Measurements from ENCODE around the gene WHAMM.

The WHAMM gene

GRCh38 chr15:82809308-82810060 lies at the start of gene WHAMM (continued):
- TF ChIP-seq ZSCAN30 (tag by site-specific recombination; IDR thresholded peaks at IDR 0.05) (peak; percentile 85), ZBTB8A (tag by site-specific recombination; IDR thresholded peaks at IDR 0.05) (peak; percentile 83), ZNF2 (tag by site-specific recombination; IDR thresholded peaks at IDR 0.05) (peak; percentile 72), ZNF792 (tag by site-specific recombination; IDR thresholded peaks at IDR 0.05) (no peak), ZNF423 (tag by site-specific recombination; IDR thresholded peaks at IDR 0.05) (no peak)

- no peak for TF ChIP-seq ZNF398 (tag by site-specific recombination; IDR thresholded peaks at IDR 0.05)
- peak; percentile 37; the same call in 1 of the 2 replicates for TF ChIP-seq ZBTB17 (tag by site-specific recombination; IDR thresholded peaks at IDR 0.05)
- Histone ChIP-seq H3K9me3 (ENCODE audit: control insufficient read depth, insufficient read depth, low read depth, low read length) (no peaks in the 10 kb centered on the region), H3K27ac (ENCODE audit: extremely low read depth, low read depth, low read length) (no peak overlapping the region), H3K36me3 (ENCODE audit: control insufficient read depth in 2 of 2, insufficient read depth in 1 of 2, low read length in 2 of 2) (peaks cover 4 to 41% of the 10 kb centered on the region in 2 experiments; a peak in 2 of 3 replicates), H3K4me3 (ENCODE audit: low read depth, low read length) (no peak overlapping the region), H3K4me1 (ENCODE audit: control insufficient read depth, insufficient read depth, low read length) (no peaks in the 10 kb centered on the region)
- POLR2A ChIA-PET, result interaction anchor here (0.8 kb wide), 1 partner anchor 13 kb away, joined by 3 read pairs; no protein-coding TSS in a partner anchor
- CTCF ChIA-PET, result interaction anchor here (1.0 kb wide), 1 partner anchor 13 kb away, joined by 4 read pairs; no protein-coding TSS in a partner anchor
Measured at GRCh38 chr15:82763361-82764116, 45.9 kb upstream of the WHAMM start.

DNA sequence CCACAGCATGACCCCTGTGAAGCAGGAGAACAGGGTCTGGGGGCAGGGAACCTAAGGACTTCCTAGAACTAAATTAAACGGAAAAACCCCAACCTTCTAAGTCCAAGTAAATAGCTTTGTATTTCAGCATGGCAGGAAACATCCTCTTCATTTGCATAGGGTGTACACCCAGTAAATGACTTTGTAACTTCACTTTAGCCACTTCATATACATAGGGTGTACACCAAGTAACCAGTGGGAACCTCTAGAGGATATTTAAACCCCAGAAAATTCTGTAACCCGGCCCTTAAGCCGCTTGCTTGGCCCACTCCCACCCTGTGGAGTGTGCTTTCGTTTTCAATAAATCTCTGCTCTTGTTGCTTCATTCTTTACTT lies 45.3 kb upstream of the WHAMM start:
- TF ChIP-seq ZBTB48 (tag by site-specific recombination; IDR thresholded peaks at IDR 0.05), result no peak
- no peak for TF ChIP-seq SCRT2 (tag by site-specific recombination; IDR thresholded peaks at IDR 0.05)
- TF ChIP-seq, protein P1, sequence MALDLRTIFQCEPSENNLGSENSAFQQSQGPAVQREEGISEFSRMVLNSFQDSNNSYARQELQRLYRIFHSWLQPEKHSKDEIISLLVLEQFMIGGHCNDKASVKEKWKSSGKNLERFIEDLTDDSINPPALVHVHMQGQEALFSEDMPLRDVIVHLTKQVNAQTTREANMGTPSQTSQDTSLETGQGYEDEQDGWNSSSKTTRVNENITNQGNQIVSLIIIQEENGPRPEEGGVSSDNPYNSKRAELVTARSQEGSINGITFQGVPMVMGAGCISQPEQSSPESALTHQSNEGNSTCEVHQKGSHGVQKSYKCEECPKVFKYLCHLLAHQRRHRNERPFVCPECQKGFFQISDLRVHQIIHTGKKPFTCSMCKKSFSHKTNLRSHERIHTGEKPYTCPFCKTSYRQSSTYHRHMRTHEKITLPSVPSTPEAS (tag by site-specific recombination; IDR thresholded peaks at IDR 0.05), result no peak
- no peak for TF ChIP-seq ZNF660 (tag by site-specific recombination; IDR thresholded peaks at IDR 0.05)
- peaks cover 4 to 36% of the 10 kb centered on the region in 2 experiments; a peak in 2 of 3 replicates for H3K36me3 ChIP-seq (ENCODE audit: control insufficient read depth in 2 of 2, insufficient read depth in 1 of 2, low read length in 2 of 2)
- no peaks in the 10 kb centered on the region for H3K4me1 ChIP-seq (ENCODE audit: control insufficient read depth, insufficient read depth, low read length)
- no peaks in the 10 kb centered on the region for H3K9me3 ChIP-seq (ENCODE audit: control insufficient read depth, insufficient read depth, low read depth, low read length)
- no peak overlapping the region for H3K27ac ChIP-seq (ENCODE audit: extremely low read depth, low read depth, low read length)
- H3K4me3 ChIP-seq (ENCODE audit: low read depth, low read length), result no peak overlapping the region
- ChIA-PET POLR2A (no interaction called here), CTCF (interaction anchor here (1.0 kb wide), 1 partner anchor 13 kb away, joined by 4 read pairs; no protein-coding TSS in a partner anchor)

DNA sequence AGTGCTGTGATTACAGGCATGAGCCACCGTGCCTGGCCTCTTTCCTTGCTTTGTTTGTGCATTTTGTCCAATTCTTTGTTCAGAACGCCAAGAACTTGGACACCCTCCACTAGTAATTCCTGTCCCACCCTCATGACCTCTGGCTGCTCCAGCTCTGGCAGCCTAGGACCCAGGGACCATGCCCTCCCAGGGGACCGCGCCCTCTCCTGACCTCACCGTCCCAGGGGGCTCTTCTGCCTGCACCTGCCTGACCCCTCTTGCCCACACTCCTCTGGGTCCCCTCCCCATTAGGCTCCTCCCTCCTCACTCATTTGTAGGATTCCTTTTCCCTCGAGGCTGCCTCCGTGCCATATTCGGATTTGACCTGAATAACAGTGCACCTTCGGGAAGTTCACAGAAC lies 44.7 kb upstream of the WHAMM start:
- Histone ChIP-seq H3K4me3 (ENCODE audit: low read depth, low read length) (no peak overlapping the region), H3K27ac (ENCODE audit: extremely low read depth, low read depth, low read length) (no peak overlapping the region), H3K9me3 (ENCODE audit: control insufficient read depth, insufficient read depth, low read depth, low read length) (no peaks in the 10 kb centered on the region), H3K4me1 (ENCODE audit: control insufficient read depth, insufficient read depth, low read length) (no peaks in the 10 kb centered on the region), H3K36me3 (ENCODE audit: control insufficient read depth in 2 of 2, insufficient read depth in 1 of 2, low read length in 2 of 2) (peaks cover 4 to 33% of the 10 kb centered on the region in 2 experiments; a peak in 2 of 3 replicates)
- POLR2A ChIA-PET, result no interaction called here
- CTCF ChIA-PET, result no interaction called here
- TF ChIP-seq ZNF132 (tag by site-specific recombination; IDR thresholded peaks at IDR 0.05; ENCODE audit: borderline replicate concordance) (no peak), HOXA7 (CRISPR knock-in tag; IDR thresholded peaks at IDR 0.05; ENCODE audit: borderline replicate concordance) (no peak), ZNF791 (tag by site-specific recombination; IDR thresholded peaks at IDR 0.05) (no peak), ZFP37 (tag by site-specific recombination; IDR thresholded peaks at IDR 0.05) (no peak), ZNF585B (tag by site-specific recombination; IDR thresholded peaks at IDR 0.05) (no peak), PRDM6 (tag by site-specific recombination; IDR thresholded peaks at IDR 0.05) (no peak), ZNF26 (tag by site-specific recombination; IDR thresholded peaks at IDR 0.05) (no peak), ZNF354C (tag by site-specific recombination; IDR thresholded peaks at IDR 0.05; ENCODE audit: borderline replicate concordance, low read depth) (no peak)
- TF ChIP-seq, protein P2, sequence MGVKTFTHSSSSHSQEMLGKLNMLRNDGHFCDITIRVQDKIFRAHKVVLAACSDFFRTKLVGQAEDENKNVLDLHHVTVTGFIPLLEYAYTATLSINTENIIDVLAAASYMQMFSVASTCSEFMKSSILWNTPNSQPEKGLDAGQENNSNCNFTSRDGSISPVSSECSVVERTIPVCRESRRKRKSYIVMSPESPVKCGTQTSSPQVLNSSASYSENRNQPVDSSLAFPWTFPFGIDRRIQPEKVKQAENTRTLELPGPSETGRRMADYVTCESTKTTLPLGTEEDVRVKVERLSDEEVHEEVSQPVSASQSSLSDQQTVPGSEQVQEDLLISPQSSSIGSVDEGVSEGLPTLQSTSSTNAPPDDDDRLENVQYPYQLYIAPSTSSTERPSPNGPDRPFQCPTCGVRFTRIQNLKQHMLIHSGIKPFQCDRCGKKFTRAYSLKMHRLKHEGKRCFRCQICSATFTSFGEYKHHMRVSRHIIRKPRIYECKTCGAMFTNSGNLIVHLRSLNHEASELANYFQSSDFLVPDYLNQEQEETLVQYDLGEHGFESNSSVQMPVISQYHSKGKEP (tag by site-specific recombination; IDR thresholded peaks at IDR 0.05), result no peak

Data from HEK293 (cell line).